Glutamatergic neuron (in vitro differentiated cells): Measurements from ENCODE around the gene XYLT1. TPM values are rescaled to one million over a fixed set of nuclear protein-coding genes. Genes with fewer than 3 reads are reported as not detected.

Source experiments
- DNase-seq: peaks from one replicate; pipeline ENCODE4 v3.0.0; 2022
- H3K27ac Mint-ChIP-seq: one replicate; pipeline ENCODE4 v1.8.0; 2020; ENCODE audit warnings: mild to moderate bottlenecking, mixed read lengths, inconsistent platforms; ENCODE audit not compliant: unreplicated experiment
- H3K27me3 Mint-ChIP-seq: one replicate; pipeline ENCODE4 v1.8.0; 2020; ENCODE audit warnings: mild to moderate bottlenecking, moderate library complexity, mixed read lengths, inconsistent platforms; ENCODE audit not compliant: unreplicated experiment
- H3K36me3 Mint-ChIP-seq: one replicate; pipeline ENCODE4 v1.8.0; 2020; ENCODE audit warnings: mild to moderate bottlenecking, mixed read lengths, inconsistent platforms; ENCODE audit not compliant: unreplicated experiment
- H3K4me1 Mint-ChIP-seq: one replicate; pipeline ENCODE4 v1.8.0; 2020; ENCODE audit warnings: mild to moderate bottlenecking, low read depth, mixed read lengths, inconsistent platforms; ENCODE audit not compliant: unreplicated experiment
- H3K4me3 Mint-ChIP-seq: one replicate; pipeline ENCODE4 v1.8.0; 2020; ENCODE audit warnings: mild to moderate bottlenecking, mixed read lengths, inconsistent platforms; ENCODE audit not compliant: unreplicated experiment
- H3K9me3 Mint-ChIP-seq: one replicate; pipeline ENCODE4 v1.8.0; 2020; ENCODE audit warnings: mild to moderate bottlenecking, moderate library complexity, mixed read lengths, inconsistent platforms; ENCODE audit not compliant: unreplicated experiment
- CTCF ChIP-seq: fragments of 200-600 bp; sonication (generic); IDR thresholded peaks from one replicate; pipeline ENCODE4 v1.5.0; 2021; ENCODE audit not compliant: partially characterized antibody, unreplicated experiment
- total RNA-seq: library from RNA; stranded (reverse); fragmentation: NEBNext Ultra II Directional; extraction: Animal tissue kit (Norgen Biotek cat#: 25700); gene quantifications from one replicate; pipeline ENCODE4 v1.2.1, GENCODE V29; 2021; ENCODE audit not compliant: unreplicated experiment

The XYLT1 gene
- total RNA-seq, 1 donor from 2014 or later = 18.4 TPM

- Mint-ChIP-seq H3K4me3 (no peak overlapping the region), H3K27ac (no peak overlapping the region), H3K4me1 (peaks cover 28% of the 10 kb centered on the region), H3K27me3 (peaks cover 7% of the 10 kb centered on the region), H3K9me3 (peaks cover 7% of the 10 kb centered on the region), H3K36me3 (no peaks in the 10 kb centered on the region)
- DNase-seq = no peak
- no peak for TF ChIP-seq CTCF
Observed at GRCh38 chr16:17271687-17272086, 199.1 kb downstream of the XYLT1 start.

- no peaks in the 10 kb centered on the region for H3K36me3 Mint-ChIP-seq
- peaks cover 7% of the 10 kb centered on the region for H3K27me3 Mint-ChIP-seq
- no peak overlapping the region for H3K4me3 Mint-ChIP-seq
- no peak for DNase-seq
- peaks cover 26% of the 10 kb centered on the region for H3K4me1 Mint-ChIP-seq
- no peak for TF ChIP-seq CTCF
- peaks cover 7% of the 10 kb centered on the region for H3K9me3 Mint-ChIP-seq
- H3K27ac Mint-ChIP-seq = no peak overlapping the region
Observed at GRCh38 chr16:17270683-17271109, 200.1 kb downstream of the XYLT1 start.

GRCh38 chr16:17270111-17270510, 200.6 kb downstream of the XYLT1 start:
- H3K27ac Mint-ChIP-seq = peak overlapping the region; percentile 53
- TF ChIP-seq CTCF = no peak
- H3K27me3 Mint-ChIP-seq = peaks cover 5% of the 10 kb centered on the region
- peaks cover 7% of the 10 kb centered on the region for H3K9me3 Mint-ChIP-seq
- peak overlapping the region; percentile 36 for H3K4me3 Mint-ChIP-seq
- no peak for DNase-seq
- H3K4me1 Mint-ChIP-seq = peaks cover 23% of the 10 kb centered on the region
- H3K36me3 Mint-ChIP-seq = no peaks in the 10 kb centered on the region

GRCh38 chr16:17269439-17269838, 201.3 kb downstream of the XYLT1 start:
- Mint-ChIP-seq H3K36me3 (no peaks in the 10 kb centered on the region), H3K27me3 (peaks cover 5% of the 10 kb centered on the region), H3K4me1 (peaks cover 23% of the 10 kb centered on the region), H3K27ac (no peak overlapping the region), H3K9me3 (peaks cover 7% of the 10 kb centered on the region), H3K4me3 (no peak overlapping the region)
- no peak for TF ChIP-seq CTCF
- no peak for DNase-seq

GRCh38 chr16:17266608-17267313, 204.0 kb downstream of the XYLT1 start:
- H3K4me1 Mint-ChIP-seq = peaks cover 14% of the 10 kb centered on the region
- no peak for TF ChIP-seq CTCF
- H3K27ac Mint-ChIP-seq = no peak overlapping the region
- H3K36me3 Mint-ChIP-seq = no peaks in the 10 kb centered on the region
- no peak for DNase-seq
- no peak overlapping the region for H3K4me3 Mint-ChIP-seq
- H3K27me3 Mint-ChIP-seq = peaks cover 6% of the 10 kb centered on the region
- peaks cover 4% of the 10 kb centered on the region for H3K9me3 Mint-ChIP-seq
